DND-41 (cell line): ENCODE data around the gene IKBKE.

ENCODE experiments used
- CTCF ChIP-seq: IDR thresholded peaks from 2 replicates; pipeline ENCODE4 v1.5.1; 2012; ENCODE audit warnings: borderline replicate concordance, low read length, moderate library complexity, mild to moderate bottlenecking; ENCODE audit not compliant: poor library complexity, severe bottlenecking; ENCODE audit errors: extremely low read depth
- EZH2 ChIP-seq: IDR thresholded peaks from 3 replicates; pipeline ENCODE4 v1.6.1; 2012; ENCODE audit warnings: borderline replicate concordance, low read depth, mild to moderate bottlenecking, moderate library complexity, low read length, inconsistent platforms; ENCODE audit not compliant: severe bottlenecking

- TF ChIP-seq CTCF (no peak), EZH2 (no peak)
Observed at GRCh38 chr1:206540044-206540780, 69.9 kb downstream of the IKBKE start.
